ENCODE data around the gene SOCS2. TPM values are rescaled to one million over a fixed set of nuclear protein-coding genes. Genes with fewer than 3 reads are reported as not detected.

SOCS2 gene
- total and polyA plus RNA-seq, 10 of the 15 experiments (the other 5 are each of a cell fraction or from before 2014, with no cell fraction given), result 2.6 to 12.0 (median 7.2) TPM

DNA sequence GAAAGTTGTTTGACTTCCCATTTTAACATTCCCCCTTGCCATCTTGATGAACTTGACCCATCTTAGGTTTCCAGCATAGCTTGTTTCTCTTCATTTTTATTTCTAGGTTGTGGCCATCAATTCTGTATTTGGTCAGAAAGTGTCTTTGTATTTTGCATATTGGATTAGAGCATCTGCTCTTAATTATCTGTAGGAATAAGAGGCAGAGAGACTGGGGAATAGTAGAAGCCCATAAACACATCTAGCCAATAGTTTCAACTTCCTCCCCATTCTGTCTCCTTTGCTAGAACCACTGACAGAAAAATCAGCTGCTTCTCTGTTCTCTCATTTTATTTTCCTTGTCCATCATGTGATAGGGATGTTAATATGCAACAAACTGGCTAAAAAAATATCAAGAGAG lies 8.2 kb downstream of the SOCS2 start:
- Histone ChIP-seq H3K9ac (ENCODE audit: control insufficient read depth, insufficient read depth, low read length) (no peak overlapping the region), H4K20me1 (ENCODE audit: control insufficient read depth, insufficient read depth) (no peaks in the 10 kb centered on the region), H3K4me2 (ENCODE audit: control insufficient read depth, insufficient read depth) (no peak overlapping the region), H3K79me2 (ENCODE audit: control insufficient read depth, insufficient read depth, low read length) (no peaks in the 10 kb centered on the region), H3K36me3 (ENCODE audit: control insufficient read depth in 2 of 2, insufficient read depth in 2 of 2, low read length in 1 of 2) (no peaks in the 10 kb centered on the region), H2AFZ (ENCODE audit: control insufficient read depth, low read depth, low read length) (no peak overlapping the region), H3K27ac (ENCODE audit: control insufficient read depth, insufficient read depth) (no peak overlapping the region), H3K4me1 (ENCODE audit: control insufficient read depth, insufficient read depth, low read length) (no peaks in the 10 kb centered on the region), H3K9me3 (replicated peaks; ENCODE audit: control insufficient read depth, insufficient read depth, low read length) (no peaks in the 10 kb centered on the region), H3K4me3 (no peak overlapping the region), H3K27me3 (replicated peaks in 1 of 2; ENCODE audit: control insufficient read depth in 2 of 2, insufficient read depth in 2 of 2, low read length in 1 of 2) (no peaks in the 10 kb centered on the region; a peak in 1 of 4 replicates)
- TF ChIP-seq, protein P1, sequence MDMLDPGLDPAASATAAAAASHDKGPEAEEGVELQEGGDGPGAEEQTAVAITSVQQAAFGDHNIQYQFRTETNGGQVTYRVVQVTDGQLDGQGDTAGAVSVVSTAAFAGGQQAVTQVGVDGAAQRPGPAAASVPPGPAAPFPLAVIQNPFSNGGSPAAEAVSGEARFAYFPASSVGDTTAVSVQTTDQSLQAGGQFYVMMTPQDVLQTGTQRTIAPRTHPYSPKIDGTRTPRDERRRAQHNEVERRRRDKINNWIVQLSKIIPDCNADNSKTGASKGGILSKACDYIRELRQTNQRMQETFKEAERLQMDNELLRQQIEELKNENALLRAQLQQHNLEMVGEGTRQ (IDR thresholded peaks at IDR 0.05; ENCODE audit: borderline replicate concordance, low read depth, low read length), result no peak
- TF ChIP-seq ZNF384 (IDR thresholded peaks at IDR 0.05; ENCODE audit: borderline replicate concordance, low read depth, low read length) (no peak), EP300 (IDR thresholded peaks at IDR 0.05; ENCODE audit: borderline replicate concordance in 1 of 2, control insufficient read depth in 1 of 2, low read depth in 2 of 2, low read length in 2 of 2) (no peak), JUND (IDR thresholded peaks at IDR 0.05; ENCODE audit: low read depth, low read length) (no peak), PAX5 (IDR thresholded peaks at IDR 0.05; ENCODE audit: borderline replicate concordance, low read depth, low read length) (no peak)
- TF ChIP-seq, protein P2, sequence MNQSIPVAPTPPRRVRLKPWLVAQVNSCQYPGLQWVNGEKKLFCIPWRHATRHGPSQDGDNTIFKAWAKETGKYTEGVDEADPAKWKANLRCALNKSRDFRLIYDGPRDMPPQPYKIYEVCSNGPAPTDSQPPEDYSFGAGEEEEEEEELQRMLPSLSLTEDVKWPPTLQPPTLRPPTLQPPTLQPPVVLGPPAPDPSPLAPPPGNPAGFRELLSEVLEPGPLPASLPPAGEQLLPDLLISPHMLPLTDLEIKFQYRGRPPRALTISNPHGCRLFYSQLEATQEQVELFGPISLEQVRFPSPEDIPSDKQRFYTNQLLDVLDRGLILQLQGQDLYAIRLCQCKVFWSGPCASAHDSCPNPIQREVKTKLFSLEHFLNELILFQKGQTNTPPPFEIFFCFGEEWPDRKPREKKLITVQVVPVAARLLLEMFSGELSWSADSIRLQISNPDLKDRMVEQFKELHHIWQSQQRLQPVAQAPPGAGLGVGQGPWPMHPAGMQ (IDR thresholded peaks at IDR 0.05; ENCODE audit: borderline replicate concordance), result no peak
- ChIA-PET CTCF (interaction anchor here (0.6 to 1.4 kb wide), 5 partner anchors 11 to 522 kb away, joined by 3 to 5 read pairs (median 4); no protein-coding TSS in a partner anchor), POLR2A (no interaction called here), SMC1A (ENCODE audit: uncharacterized antibody, unreplicated experiment) (interaction anchor here (0.7 kb wide), 1 partner anchor 179 kb away, joined by 3 read pairs; no protein-coding TSS in a partner anchor), RAD21 (ENCODE audit: unreplicated experiment) (no interaction called here)
- FAIRE-seq (no peak), DNase-seq (ENCODE audit: low read depth, low spot score) (no peak), ATAC-seq (no peak)
- in situ Hi-C loops (cut with MboI), result no loop called here
- intact Hi-C loops (cut with micrococcal nuclease; ENCODE audit: unreplicated experiment), result no loop called here
- no TSS peak for BruUV-seq (replicated peaks)

Data from GM12878 (cell line).